Liver (tissue), 3 donors: ENCODE measurements around the gene TIMP1.

ENCODE experiments used
- GABPA ChIP-seq, 2 donors: IDR thresholded peaks in 1 of 2; conservative IDR thresholded peaks in 1 of 2; 2 replicates each; pipeline ENCODE4 v1.6.1; 2016; ENCODE audit warnings: antibody characterized with exemption in 2 of 2, mild to moderate bottlenecking in 1 of 2, moderate library complexity in 1 of 2
- TF ChIP-seq, protein P1 (sequence below): fragments of 150-350 bp; IDR thresholded peaks from 2 replicates; pipeline ENCODE4 v1.5.1; 2017; ENCODE audit warnings: improper control_type of control experiment, low read depth, low read length; ENCODE audit not compliant: missing input control
- donor health status: healthy.
- donor health status: healthy.

DNA sequence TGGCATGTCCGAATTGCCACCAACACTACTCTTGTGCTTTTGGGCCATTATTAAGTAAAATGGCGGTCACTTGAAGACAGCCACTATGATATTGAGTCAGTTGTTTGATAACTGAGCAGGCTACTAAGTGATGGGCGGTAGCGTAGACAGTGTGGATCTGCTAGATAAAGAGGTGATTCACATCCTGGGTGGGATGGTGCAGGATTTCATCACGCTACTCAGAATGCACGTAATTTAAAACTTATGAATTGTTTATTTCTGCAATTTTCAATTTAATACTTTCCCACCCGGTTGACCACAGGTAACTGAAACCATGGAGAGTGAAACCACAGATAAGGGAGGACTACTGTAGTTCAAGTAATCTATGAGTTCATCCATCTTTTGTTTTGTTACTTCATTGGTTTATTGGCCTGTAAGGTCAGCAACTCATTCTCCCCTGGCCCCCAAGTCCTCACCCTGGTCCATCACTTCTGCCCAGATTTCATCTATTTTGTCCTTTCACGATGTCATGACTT lies 18.4 kb upstream of the TIMP1 start:
- TF ChIP-seq, protein P1, sequence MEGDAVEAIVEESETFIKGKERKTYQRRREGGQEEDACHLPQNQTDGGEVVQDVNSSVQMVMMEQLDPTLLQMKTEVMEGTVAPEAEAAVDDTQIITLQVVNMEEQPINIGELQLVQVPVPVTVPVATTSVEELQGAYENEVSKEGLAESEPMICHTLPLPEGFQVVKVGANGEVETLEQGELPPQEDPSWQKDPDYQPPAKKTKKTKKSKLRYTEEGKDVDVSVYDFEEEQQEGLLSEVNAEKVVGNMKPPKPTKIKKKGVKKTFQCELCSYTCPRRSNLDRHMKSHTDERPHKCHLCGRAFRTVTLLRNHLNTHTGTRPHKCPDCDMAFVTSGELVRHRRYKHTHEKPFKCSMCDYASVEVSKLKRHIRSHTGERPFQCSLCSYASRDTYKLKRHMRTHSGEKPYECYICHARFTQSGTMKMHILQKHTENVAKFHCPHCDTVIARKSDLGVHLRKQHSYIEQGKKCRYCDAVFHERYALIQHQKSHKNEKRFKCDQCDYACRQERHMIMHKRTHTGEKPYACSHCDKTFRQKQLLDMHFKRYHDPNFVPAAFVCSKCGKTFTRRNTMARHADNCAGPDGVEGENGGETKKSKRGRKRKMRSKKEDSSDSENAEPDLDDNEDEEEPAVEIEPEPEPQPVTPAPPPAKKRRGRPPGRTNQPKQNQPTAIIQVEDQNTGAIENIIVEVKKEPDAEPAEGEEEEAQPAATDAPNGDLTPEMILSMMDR: no peak
- no peak for TF ChIP-seq GABPA (IDR thresholded peaks at IDR 0.05 in 1 of 2, conservative IDR thresholded peaks at IDR 0.05 in 1 of 2)
